HL-60/S4 (cell line): ENCODE data around the gene TBC1D22A.

Experiments
- in situ Hi-C: fragments of 300-500 bp; cut with MboI; formaldehyde crosslinking; loops from 2 replicates; pipeline ENCODE4 v1.14.3; 2022; ENCODE audit warnings: low sequenced_read_pairs

Gene TBC1D22A

GRCh38 chr22:46946383-46946962 is 184.0 kb downstream of the TBC1D22A start:
- in situ Hi-C loops, result no loop called here

- in situ Hi-C loops, result no loop called here
Measured at GRCh38 chr22:46947516-46948257, 185.2 kb downstream of the TBC1D22A start.

GRCh38 chr22:46948411-46949144 is 186.1 kb downstream of the TBC1D22A start:
- in situ Hi-C loops, result no loop called here

DNA sequence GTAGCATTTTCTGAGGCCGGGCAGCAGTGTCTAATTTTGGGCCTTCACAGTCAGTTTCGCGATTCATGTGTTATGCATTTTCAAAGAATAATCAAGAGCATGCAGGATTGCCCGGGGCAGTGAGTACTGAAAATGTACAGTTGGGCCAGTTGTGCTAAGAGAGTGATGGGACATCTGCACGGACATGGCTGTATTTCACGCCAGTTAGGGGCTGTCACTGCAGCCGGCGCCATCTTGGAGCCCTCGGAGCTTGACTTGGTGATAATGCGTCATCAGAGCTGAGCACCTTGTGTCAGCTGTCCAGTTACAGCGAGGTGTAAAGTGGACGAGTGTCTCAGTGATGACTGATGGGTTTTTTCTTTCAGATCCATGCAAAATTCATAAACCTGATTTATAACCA is 188.9 kb downstream of the TBC1D22A start:
- in situ Hi-C loops, result no loop called here

DNA sequence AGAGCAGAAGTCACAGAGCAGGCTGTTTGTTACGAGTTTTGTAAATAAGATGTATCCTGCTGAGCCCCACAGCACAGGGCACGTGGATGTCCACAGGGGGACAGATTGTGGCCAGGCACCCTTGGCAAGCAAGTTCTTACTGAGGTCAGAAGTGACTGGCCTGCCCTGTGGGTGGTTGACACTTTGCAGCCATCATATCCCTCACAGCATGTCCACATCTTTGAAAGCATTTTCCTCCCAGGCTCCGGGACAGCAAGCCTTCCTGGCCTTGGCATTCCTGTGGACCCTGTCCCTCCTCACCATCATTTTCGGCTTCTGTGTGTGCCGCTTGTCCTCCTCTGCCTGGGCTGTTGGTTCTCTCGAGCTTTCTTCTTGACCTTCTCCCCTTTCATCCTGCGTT is 189.5 kb downstream of the TBC1D22A start:
- in situ Hi-C loops, result no loop called here

- in situ Hi-C loops, result no loop called here
Measured at GRCh38 chr22:46953968-46954765, 191.7 kb downstream of the TBC1D22A start.

DNA sequence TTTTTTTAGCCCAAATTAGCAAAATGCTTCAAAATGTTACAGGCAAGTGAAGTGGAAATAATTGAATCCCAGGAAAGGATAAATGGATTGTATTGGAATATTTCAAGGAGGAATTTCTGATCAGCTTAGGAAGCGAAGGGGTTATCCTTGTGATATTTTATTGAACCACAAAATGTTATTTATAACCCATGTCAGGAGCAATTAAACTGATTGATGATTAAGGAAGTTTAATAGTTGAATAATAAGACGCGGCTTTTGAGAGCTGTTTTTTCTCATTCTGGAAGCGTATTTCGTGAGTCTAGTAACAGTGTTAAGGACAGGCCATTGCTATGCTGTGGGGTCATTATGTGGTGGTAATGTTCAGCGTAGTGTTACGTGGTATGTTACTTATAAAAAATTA is 192.3 kb downstream of the TBC1D22A start:
- in situ Hi-C loops, result no loop called here

GRCh38 chr22:46956498-46957215 is 194.2 kb downstream of the TBC1D22A start:
- in situ Hi-C loops, result no loop called here

DNA sequence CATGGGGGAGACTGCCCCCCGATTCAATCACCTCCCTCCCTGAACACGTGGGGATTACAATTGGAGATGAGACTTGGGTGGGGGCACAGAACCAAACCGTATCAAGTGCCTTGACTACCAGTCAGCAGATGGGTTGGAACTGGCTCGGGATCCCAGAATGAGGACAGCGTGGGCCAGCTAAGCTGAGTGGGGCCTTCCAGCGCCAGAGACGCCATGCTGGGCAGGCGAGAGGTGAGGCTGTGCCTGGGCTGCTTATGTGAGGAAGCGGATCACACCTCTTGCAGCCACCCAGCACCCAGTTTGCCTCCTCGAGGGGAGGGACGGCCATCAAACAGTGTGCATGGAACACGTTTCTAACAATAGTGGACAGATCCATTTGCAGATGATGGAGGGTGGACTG is 195.1 kb downstream of the TBC1D22A start:
- in situ Hi-C loops, result no loop called here

- in situ Hi-C loops, result no loop called here
Measured at GRCh38 chr22:46958191-46958590, 195.7 kb downstream of the TBC1D22A start.

GRCh38 chr22:46958658-46959057 is 196.2 kb downstream of the TBC1D22A start:
- in situ Hi-C loops, result no loop called here

DNA sequence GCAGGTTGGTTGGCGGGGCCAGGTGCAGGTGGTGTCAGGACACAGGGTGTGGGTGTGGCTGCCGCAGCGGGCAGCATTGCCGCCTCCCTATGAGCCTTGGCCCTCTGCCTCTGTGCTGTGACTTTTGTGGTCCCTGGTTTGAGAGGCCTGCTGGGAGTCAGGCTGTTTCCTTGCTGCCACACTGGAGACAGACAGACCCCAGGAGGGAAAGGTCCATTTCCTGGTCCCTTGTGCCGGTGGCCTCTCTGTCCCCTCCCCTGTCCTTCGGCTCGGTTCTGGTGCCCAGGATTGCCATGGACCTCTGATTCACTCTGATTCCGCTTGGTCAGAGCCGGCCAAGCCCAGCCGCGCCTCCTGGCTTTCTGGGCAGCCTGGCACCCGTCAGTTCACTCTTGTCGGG is 196.9 kb downstream of the TBC1D22A start:
- in situ Hi-C loops, result no loop called here

DNA sequence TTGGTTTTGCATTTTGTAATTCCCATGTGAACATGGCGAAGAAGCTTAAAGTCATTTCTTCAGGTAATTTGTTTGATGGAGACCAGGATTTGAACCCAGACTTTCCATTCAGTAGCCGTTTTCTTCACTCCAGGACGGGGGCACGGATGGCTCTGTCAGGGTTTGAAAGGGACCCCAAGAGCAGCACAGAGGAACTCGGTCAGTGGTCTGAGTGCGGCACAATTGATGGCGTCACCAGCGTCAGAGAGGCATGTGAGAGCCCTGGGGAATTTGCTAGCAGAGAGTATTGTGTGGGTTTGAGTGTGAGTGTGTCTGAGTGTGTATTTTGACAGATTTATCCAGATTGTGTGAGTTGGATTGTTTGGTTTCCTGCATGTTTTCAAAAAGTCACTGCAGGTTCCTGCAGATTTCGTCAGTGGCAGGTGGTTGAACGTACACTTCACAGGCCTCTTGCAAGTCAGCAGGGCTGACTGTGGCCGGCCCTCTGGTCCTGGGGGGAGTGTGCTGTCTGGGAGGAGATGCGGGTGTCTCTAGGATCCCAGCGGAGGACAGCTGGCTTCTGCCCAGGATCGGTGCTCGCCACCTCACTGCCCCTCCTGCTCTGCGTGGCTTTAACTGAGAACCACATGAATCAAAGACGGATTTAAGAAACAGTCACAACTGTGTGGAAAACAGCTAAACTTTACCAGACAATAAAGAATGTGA is 199.3 kb downstream of the TBC1D22A start:
- in situ Hi-C loops, result no loop called here

- in situ Hi-C loops, result no loop called here
Measured at GRCh38 chr22:46962406-46962805, 200.0 kb downstream of the TBC1D22A start.

GRCh38 chr22:46963672-46964545 is 201.5 kb downstream of the TBC1D22A start:
- in situ Hi-C loops, result no loop called here

DNA sequence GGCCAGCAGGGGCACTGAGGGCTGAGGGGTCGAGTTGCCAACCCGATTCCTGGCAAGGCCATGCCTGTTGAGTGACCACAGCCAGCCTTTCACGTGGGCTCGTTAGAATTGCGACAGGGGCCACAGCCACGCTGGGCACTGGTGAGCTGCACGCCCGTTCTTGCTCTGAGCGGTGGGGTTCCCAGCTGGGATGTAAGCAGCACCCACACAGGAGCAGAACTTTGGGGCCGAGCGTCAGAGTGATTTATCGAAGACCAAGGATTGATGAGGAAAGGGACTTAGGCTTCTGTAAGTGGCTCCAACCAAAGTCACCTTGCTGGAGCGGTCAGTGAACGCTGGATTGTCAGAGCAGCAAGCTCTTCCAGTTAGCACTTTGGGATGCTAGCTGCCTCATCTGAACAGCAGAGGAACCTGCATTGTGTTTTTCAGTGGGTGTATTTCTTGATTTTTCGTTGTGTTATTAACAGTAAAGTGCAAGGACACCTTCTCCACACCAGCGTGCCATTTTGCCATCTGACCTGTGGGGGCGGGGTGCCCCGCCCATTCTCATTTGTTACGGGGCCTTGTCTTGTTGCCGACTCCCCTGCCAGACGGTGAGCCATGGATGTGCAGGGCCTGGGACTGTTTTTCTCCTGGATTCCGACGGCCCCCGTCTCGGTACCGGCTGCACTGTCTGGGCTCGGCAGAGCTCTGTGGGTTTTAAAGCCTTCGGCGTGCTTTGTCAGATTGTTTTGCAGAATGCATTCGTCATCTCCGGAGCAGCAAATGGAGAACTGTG is 202.5 kb downstream of the TBC1D22A start:
- in situ Hi-C loops, result no loop called here

DNA sequence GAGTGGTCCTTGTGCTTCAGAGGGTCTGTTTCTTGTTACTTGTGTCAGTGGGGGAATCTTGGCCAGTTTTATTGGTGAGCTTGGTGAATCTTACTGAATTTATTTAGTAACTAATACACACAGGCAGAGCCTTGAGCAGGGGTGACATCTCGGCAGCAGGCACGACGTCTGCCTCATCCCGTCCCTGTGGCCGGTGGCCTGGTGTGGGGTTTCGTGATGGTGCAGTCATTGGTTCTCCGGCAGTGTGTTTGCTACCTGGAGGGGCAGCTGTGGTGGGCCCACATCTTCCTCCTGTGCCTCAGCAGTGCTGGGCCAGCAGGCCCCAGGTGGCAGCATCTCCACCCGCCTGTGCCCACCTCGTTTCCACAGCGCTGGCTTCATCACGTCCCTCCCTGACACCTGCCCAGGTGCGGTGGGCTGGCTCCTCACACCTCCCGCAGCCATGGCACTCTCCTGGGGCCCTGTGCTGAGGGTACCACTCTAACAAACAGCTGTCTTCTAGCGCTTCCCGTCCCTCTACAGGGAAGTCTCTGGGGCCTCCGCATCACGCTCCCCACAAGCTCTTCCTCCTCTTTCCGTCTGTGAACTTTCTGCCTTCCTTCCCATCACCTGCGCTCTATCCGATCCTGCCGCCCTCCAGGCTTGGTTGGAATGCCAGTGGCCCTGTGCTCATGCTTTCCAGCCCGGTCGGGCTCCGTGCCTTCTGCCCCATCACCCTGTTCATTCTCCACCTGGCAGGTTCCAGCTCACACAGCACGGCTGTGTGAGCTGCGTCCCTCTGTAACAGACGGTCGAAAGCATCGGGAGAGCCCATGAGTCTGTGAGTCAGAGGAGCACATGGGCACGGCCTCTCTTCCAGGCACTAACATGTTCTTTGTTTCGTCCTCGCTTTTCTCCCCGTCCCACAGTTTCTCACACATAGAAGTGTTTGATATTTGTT is 203.4 kb downstream of the TBC1D22A start:
- in situ Hi-C loops, result no loop called here
